Psoas muscle (tissue), 8 donors: ENCODE measurements around the gene SYTL5. TPM values are rescaled to one million over a fixed set of nuclear protein-coding genes. Genes with fewer than 3 reads are reported as not detected.

Experiments
- ATAC-seq, 4 donors: fragments of 200-7000 bp; cut with Tn5 transposase; one replicate each; pipeline ENCODE4 v1.9.1; 2020; ENCODE audit warnings: moderate library complexity in 3 of 4, mild to moderate bottlenecking in 2 of 4
- DNase-seq, 2 donors: peaks; one replicate each; pipeline ENCODE4 v3.0.0-alpha.2; 2020
- H3K27ac ChIP-seq: fragments of 200-600 bp; one replicate; pipeline ENCODE4 v1.8.0; 2022
- H3K27me3 ChIP-seq, 3 donors: fragments of 200-600 bp in 1 of 3; one replicate each; pipeline versions ENCODE4 v1.6.1 to v1.8.0; 2013 to 2022; ENCODE audit warnings: low read length in 2 of 3, mild to moderate bottlenecking in 2 of 3, moderate library complexity in 1 of 3; ENCODE audit not compliant: insufficient read depth in 3 of 3
- H3K36me3 ChIP-seq, 2 donors: fragments of 200-600 bp in 1 of 2; one replicate each; pipeline versions ENCODE4 v1.6.1 to v1.8.0; 2013 to 2022; ENCODE audit warnings: low read depth in 1 of 2, mild to moderate bottlenecking in 1 of 2, moderate library complexity in 1 of 2; ENCODE audit not compliant: insufficient read depth in 1 of 2
- H3K4me1 ChIP-seq: fragments of 200-600 bp; one replicate; pipeline ENCODE4 v1.8.0; 2022
- H3K4me3 ChIP-seq: fragments of 200-600 bp; one replicate; pipeline ENCODE4 v1.8.0; 2022; ENCODE audit warnings: mild to moderate bottlenecking
- H3K9me3 ChIP-seq: fragments of 200-600 bp; one replicate; pipeline ENCODE4 v1.8.0; 2022
- WGBS, 3 donors: extraction: QIAGEN DNeasy Blood & Tissue Kit; methylation state at CpG; one replicate each; pipeline versions ENCODE4 v1.1.6 to v1.1.7; 2013; 5-methylcytosine and 5-hydroxymethylcytosine counted together
- intact Hi-C, 2 donors: fragments of 100-400 bp; cut with DNase I; formaldehyde crosslinking; loops; one replicate each; pipeline versions ENCODE4 v1.11.0 to v1.14.2; 2022
- polyA plus RNA-seq, 3 donors: library from polyadenylated mRNA; stranded (reverse); fragments of 200-250 nt; gene quantifications; one replicate each; pipeline ENCODE4 v1.2.3, GENCODE V29; 2013
- total RNA-seq, 4 donors: library from RNA; stranded (reverse); fragmentation: NEBNext Ultra II Directional in 2 of 4; extraction: Animal tissue kit (Norgen Biotek cat#: 25700) in 2 of 4; gene quantifications; one replicate each; pipeline versions ENCODE4 v1.2.1 to v1.2.4, GENCODE V29; 2021 to 2023
- TF ChIP-seq, protein P1 (sequence below): fragments of 200-600 bp; IDR thresholded peaks from one replicate; pipeline ENCODE4 v1.8.0; 2022; ENCODE audit warnings: antibody characterized with exemption
- donor health status: healthy with polysubstance abuse.
- donor health status: DM: no; HTN: no; CAD: no; lungs with moderate emphysema.
- donor health status: Bipolar disorder and iron deficiency.
- donor health status: healthy.
- donor health status: DM: yes; HTN: yes; CAD: no.
- donor health status: DM: no; HTN: no; CAD: no.
- donor health status: DM: no; HTN: no; CAD: no.
- donor health status: DM: yes; HTN: yes; CAD: no.

SYTL5 gene
- total and polyA plus RNA-seq, 7 donors: 0.01 TPM; not detected in 6

GRCh38 chrX:38061335-38061734, 55.0 kb downstream of the SYTL5 start:
- H3K27me3 ChIP-seq: no peaks in the 10 kb centered on the region
- ATAC-seq (no peak), DNase-seq (no peak)
- no peaks in the 10 kb centered on the region for H3K9me3 ChIP-seq
- no peak overlapping the region for H3K4me3 ChIP-seq
- TF ChIP-seq, protein P1, sequence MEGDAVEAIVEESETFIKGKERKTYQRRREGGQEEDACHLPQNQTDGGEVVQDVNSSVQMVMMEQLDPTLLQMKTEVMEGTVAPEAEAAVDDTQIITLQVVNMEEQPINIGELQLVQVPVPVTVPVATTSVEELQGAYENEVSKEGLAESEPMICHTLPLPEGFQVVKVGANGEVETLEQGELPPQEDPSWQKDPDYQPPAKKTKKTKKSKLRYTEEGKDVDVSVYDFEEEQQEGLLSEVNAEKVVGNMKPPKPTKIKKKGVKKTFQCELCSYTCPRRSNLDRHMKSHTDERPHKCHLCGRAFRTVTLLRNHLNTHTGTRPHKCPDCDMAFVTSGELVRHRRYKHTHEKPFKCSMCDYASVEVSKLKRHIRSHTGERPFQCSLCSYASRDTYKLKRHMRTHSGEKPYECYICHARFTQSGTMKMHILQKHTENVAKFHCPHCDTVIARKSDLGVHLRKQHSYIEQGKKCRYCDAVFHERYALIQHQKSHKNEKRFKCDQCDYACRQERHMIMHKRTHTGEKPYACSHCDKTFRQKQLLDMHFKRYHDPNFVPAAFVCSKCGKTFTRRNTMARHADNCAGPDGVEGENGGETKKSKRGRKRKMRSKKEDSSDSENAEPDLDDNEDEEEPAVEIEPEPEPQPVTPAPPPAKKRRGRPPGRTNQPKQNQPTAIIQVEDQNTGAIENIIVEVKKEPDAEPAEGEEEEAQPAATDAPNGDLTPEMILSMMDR: no peak
- intact Hi-C loops: no loop called here
- no peaks in the 10 kb centered on the region for H3K36me3 ChIP-seq
- no peaks in the 10 kb centered on the region for H3K4me1 ChIP-seq
- H3K27ac ChIP-seq: no peak overlapping the region
- 15 to 29% (median 18%) methylated on average over 2 of the region's 2 CpGs for WGBS, 3 donors

GRCh38 chrX:38066934-38067333, 60.6 kb downstream of the SYTL5 start:
- Histone ChIP-seq H3K27me3 (peaks cover 0 to 6% (median 0%) of the 10 kb centered on the region in 3 donors), H3K9me3 (no peaks in the 10 kb centered on the region), H3K27ac (no peak overlapping the region), H3K4me1 (no peaks in the 10 kb centered on the region), H3K36me3 (no peaks in the 10 kb centered on the region), H3K4me3 (no peak overlapping the region)
- intact Hi-C loops: no loop called here
- DNase-seq (no peak), ATAC-seq (no peak)
- TF ChIP-seq, protein P1: no peak
- WGBS, 3 donors: 48 to 61% (median 60%) methylated on average over 2 of the region's 2 CpGs

- TF ChIP-seq, protein P1: no peak
- H3K9me3 ChIP-seq: no peaks in the 10 kb centered on the region
- H3K36me3 ChIP-seq: no peaks in the 10 kb centered on the region
- H3K27me3 ChIP-seq: peaks cover 0 to 6% (median 0%) of the 10 kb centered on the region in 3 donors
- intact Hi-C loops: no loop called here
- WGBS, 3 donors: 73 to 89% (median 86%) methylated on average over 3 of the region's 3 CpGs
- ATAC-seq (no peak), DNase-seq (no peak)
- H3K4me3 ChIP-seq: no peak overlapping the region
- H3K4me1 ChIP-seq: no peaks in the 10 kb centered on the region
- H3K27ac ChIP-seq: no peak overlapping the region
These were observed 62.9 kb downstream of the SYTL5 start for GRCh38 chrX:38069273-38069672.

- TF ChIP-seq, protein P1: no peak
- no peaks in the 10 kb centered on the region for H3K36me3 ChIP-seq
- H3K4me3 ChIP-seq: no peak overlapping the region
- no peaks in the 10 kb centered on the region for H3K9me3 ChIP-seq
- H3K27me3 ChIP-seq: peaks cover 0 to 6% (median 0%) of the 10 kb centered on the region in 3 donors
- H3K4me1 ChIP-seq: no peaks in the 10 kb centered on the region
- no peak overlapping the region for H3K27ac ChIP-seq
- 74 to 98% (median 94%) methylated on average over 1 of the region's 1 CpG for WGBS, 3 donors
- no peak for DNase-seq
- intact Hi-C loops: no loop called here
- no peak for ATAC-seq
These were observed 63.6 kb downstream of the SYTL5 start for GRCh38 chrX:38069991-38070390.

- Histone ChIP-seq H3K4me1 (no peaks in the 10 kb centered on the region), H3K9me3 (no peaks in the 10 kb centered on the region), H3K36me3 (no peaks in the 10 kb centered on the region), H3K4me3 (no peak overlapping the region), H3K27ac (no peak overlapping the region), H3K27me3 (peaks cover 0 to 14% (median 0%) of the 10 kb centered on the region in 3 donors)
- intact Hi-C loops: no loop called here
- ATAC-seq: no peak
- TF ChIP-seq, protein P1: no peak
- DNase-seq: no peak
These were observed 73.1 kb downstream of the SYTL5 start for GRCh38 chrX:38079463-38079862.
